ENCODE measurements around the gene ULBP1. TPM values are rescaled to one million over a fixed set of nuclear protein-coding genes. Genes with fewer than 3 reads are reported as not detected.
"Not testable (repeated sequence)": the region's sequence is repeated elsewhere in the genome, so short reads cannot be mapped to it uniquely, and the experiment has no call there.

Gene ULBP1
- total and polyA plus RNA-seq, 3 experiments from 2014 or later: 0.60 to 0.74 TPM; not detected in 1

DNA sequence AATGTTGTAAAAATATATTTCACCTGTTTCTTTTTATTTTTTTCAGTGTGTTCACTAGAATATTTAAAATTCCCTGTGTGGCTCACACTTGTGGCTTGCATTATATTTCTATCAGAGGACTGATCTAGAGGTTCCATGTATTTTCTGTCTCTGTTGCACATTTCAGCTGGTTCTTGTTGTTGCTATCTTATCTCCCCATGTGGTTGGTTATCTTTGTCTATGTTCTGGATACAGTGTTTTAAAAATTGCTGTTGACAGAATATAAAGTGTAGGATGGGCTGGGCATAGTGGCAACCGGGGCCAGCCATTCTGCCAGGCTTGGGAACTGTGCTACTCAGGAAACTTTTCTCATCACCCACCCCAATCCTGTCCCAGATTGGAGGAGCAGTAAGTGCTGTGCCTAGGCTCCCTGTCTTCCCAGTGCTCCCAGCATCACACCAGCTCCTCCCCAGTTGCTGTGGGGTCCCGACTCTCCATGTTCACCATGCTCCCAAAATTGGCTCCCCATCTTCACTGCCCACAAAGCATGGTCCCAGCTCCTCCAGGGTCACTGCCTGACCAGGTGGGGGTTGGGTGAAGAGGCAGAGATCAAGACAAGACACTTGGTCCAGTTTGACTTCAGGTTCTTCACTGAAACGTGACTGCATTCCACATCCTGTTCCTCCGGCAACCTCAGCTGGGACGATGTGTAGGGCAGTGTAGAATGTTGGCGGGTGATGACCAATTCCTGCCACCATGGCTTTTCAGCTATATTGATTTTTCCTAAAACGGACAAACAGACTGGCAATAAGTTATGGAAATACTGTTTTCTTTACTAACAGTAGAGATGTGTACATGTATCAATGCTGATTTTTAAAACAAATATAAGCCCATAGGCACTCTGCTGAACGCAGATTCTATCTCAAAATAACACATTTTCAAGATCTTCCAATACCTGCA is 49.4 kb downstream of the ULBP1 start:
- not testable (repeated sequence) for H3K27ac ChIP-seq (ENCODE audit: low read depth, low read length); H3K4me1 ChIP-seq (ENCODE audit: insufficient read depth, low read length); H3K4me3 ChIP-seq (ENCODE audit: low read length); H3K27ac Mint-ChIP-seq; H3K4me3 Mint-ChIP-seq; H3K9me3 ChIP-seq (ENCODE audit: low read length); H3K36me3 Mint-ChIP-seq; H3K36me3 ChIP-seq (ENCODE audit: insufficient read depth, low read length); DNase-seq; H3K9me3 Mint-ChIP-seq
- H3K4me1 Mint-ChIP-seq: peaks cover 9 to 20% (median 20%) of the 10 kb centered on the region in 3 donors
- H3K27me3 ChIP-seq (ENCODE audit: insufficient read depth, low read length, poor library complexity, severe bottlenecking): peaks cover 28% of the 10 kb centered on the region
- ChIA-PET POLR2A (interaction anchor here (0.5 kb wide), 1 partner anchor 169 kb away, joined by 4 read pairs; no protein-coding TSS in a partner anchor), CTCF (interaction anchor here (0.6 kb wide), 1 partner anchor 78 kb away, joined by 5 read pairs; no protein-coding TSS in a partner anchor)
- H3K27me3 Mint-ChIP-seq: peaks cover 47 to 85% of the 10 kb centered on the region in 2 donors

DNA sequence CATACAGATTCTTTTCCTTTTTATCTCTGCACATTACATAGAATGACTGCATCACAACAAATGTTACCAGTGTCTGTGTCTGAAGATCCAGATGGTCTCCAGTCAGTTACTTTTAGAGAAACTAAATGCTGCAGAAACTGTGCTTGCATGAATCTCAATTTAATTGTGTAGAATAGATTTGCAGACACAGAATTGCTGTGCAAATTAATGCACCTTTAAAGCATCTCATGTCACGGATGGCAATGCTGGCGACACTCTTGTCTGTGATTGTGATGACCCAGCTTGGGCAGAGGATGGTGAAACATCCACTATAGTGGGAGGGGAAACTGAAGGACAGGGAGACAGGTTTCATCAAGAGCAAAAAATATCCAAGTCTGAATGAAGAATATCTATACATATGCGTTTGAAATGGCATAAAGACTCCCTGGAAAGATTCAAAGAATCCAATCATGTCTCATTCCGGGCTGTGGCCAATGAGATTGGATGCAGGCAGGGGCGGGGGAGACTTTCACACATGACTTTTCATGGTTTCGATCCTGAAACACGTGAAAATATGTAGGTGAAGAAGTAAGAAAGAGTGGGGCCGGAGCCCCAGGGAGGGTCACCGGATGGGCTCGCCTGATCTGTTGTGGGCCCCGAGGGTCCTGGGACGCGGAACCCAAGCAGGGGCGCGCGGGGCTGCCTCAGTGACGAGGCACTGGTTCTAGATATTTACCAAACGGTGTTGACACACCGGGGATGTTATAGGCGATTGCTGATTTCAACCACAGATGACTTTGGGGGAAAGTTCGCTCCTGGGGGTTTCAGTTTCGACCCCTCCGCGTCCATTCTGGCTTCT is 50.3 kb downstream of the ULBP1 start:
- peaks cover 43 to 85% of the 10 kb centered on the region in 2 donors for H3K27me3 Mint-ChIP-seq
- CTCF ChIA-PET; H3K4me1 ChIP-seq (ENCODE audit: insufficient read depth, low read length); H3K9me3 ChIP-seq (ENCODE audit: low read length); H3K9me3 Mint-ChIP-seq; DNase-seq; H3K36me3 ChIP-seq (ENCODE audit: insufficient read depth, low read length); H3K4me3 ChIP-seq (ENCODE audit: low read length); H3K36me3 Mint-ChIP-seq; POLR2A ChIA-PET; H3K27ac ChIP-seq (ENCODE audit: low read depth, low read length): not testable (repeated sequence)
- H3K27me3 ChIP-seq (ENCODE audit: insufficient read depth, low read length, poor library complexity, severe bottlenecking): peaks cover 28% of the 10 kb centered on the region
- peaks cover 9 to 20% (median 20%) of the 10 kb centered on the region in 3 donors for H3K4me1 Mint-ChIP-seq
- peak overlapping the region in 2 of 8 donors; percentile 41 to 48 for H3K27ac Mint-ChIP-seq
- H3K4me3 Mint-ChIP-seq: peak overlapping the region in 6 of 7 donors; percentile 40 to 84 (median 55)

DNA sequence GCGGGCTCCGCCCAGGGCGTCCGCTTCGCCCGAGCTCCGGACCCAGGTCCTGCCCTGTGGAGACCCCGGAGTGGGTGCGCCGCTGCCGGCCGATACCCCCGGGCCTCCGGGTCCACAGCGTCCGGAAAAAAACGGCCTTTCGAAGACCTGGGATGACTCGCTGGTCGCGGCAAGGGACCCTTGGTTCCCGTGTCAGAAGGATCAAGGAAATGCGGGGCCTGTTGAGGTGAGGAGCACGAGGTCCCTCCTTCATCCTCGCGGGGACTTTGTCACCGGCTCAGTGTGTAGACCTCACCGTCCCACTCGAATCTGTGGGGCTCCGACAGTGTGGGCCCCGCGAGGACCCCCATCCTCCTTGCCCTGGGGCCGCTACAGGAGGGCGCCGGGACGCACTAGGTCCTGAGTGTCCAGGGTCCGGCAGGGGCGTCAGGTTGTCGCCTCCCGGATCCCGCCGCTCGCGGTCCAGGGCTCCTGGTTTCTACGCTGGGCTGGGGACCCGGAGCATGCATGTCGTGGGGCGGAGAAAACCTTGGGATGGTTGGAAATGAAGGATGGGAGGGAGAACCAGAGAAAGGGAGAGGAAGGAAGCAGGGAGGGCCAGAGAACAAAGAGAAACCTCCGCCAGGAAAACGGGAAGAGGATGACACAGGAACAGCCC is 51.0 kb downstream of the ULBP1 start:
- CTCF ChIA-PET; H3K27ac ChIP-seq (ENCODE audit: low read depth, low read length); H3K36me3 ChIP-seq (ENCODE audit: insufficient read depth, low read length); DNase-seq; H3K9me3 Mint-ChIP-seq; H3K4me1 ChIP-seq (ENCODE audit: insufficient read depth, low read length); H3K36me3 Mint-ChIP-seq; POLR2A ChIA-PET; H3K27ac Mint-ChIP-seq; H3K4me3 ChIP-seq (ENCODE audit: low read length); H3K9me3 ChIP-seq (ENCODE audit: low read length): not testable (repeated sequence)
- Mint-ChIP-seq H3K27me3 (peaks cover 45 to 84% of the 10 kb centered on the region in 2 donors), H3K4me1 (peaks cover 9 to 20% (median 20%) of the 10 kb centered on the region in 3 donors), H3K4me3 (peak overlapping the region in 2 of 7 donors; percentile 35 to 43)
- peaks cover 28% of the 10 kb centered on the region for H3K27me3 ChIP-seq (ENCODE audit: insufficient read depth, low read length, poor library complexity, severe bottlenecking)

DNA sequence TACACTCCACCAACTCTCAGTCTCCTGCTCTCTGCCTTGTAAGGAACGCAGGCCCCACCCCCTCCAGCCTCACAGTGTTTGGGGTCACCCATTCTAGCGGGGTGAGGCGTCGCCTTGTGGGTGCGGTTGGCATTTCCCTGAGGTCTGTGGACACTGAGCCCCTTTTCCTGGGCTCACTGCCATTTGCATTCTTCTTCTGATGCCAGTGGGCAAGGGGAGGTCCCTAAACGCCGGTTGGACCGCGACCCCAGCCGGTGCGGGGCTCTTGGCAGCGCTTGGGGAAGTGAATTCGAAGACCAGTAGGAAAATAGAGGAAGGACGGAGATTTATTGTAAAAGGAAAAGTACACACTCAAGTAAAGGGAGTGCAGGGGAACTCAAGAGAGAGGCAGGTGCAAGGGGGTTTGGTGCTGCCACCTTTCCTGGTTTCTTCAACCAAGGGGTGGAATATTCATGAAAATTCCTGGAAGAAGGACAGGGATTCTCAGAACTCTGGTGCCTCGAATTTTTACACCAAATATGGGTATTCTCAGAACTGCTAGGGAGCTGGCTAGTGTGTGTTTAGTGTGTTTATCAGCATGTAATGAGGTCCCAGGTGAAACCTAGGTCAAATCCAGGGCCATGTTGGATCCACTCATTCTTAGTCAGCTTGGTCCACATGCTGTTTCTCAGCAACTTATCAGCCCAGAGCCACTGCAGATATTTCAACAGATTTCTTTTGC is 51.7 kb downstream of the ULBP1 start:
- H3K27ac ChIP-seq (ENCODE audit: low read depth, low read length); H3K36me3 ChIP-seq (ENCODE audit: insufficient read depth, low read length); POLR2A ChIA-PET; H3K9me3 ChIP-seq (ENCODE audit: low read length); H3K9me3 Mint-ChIP-seq; H3K4me3 ChIP-seq (ENCODE audit: low read length); H3K36me3 Mint-ChIP-seq; H3K4me1 ChIP-seq (ENCODE audit: insufficient read depth, low read length); CTCF ChIA-PET: not testable (repeated sequence)
- Mint-ChIP-seq H3K4me3 (peak overlapping the region in 2 of 7 donors; percentile 35 to 43), H3K27ac (peak overlapping the region in 2 of 8 donors; percentile 32 to 81), H3K27me3 (peaks cover 48 to 79% of the 10 kb centered on the region in 2 donors), H3K4me1 (peaks cover 9 to 20% (median 20%) of the 10 kb centered on the region in 3 donors)
- peaks cover 28% of the 10 kb centered on the region for H3K27me3 ChIP-seq (ENCODE audit: insufficient read depth, low read length, poor library complexity, severe bottlenecking)
- DNase-seq: peak in 1 of 5 donors; percentile 31

DNA sequence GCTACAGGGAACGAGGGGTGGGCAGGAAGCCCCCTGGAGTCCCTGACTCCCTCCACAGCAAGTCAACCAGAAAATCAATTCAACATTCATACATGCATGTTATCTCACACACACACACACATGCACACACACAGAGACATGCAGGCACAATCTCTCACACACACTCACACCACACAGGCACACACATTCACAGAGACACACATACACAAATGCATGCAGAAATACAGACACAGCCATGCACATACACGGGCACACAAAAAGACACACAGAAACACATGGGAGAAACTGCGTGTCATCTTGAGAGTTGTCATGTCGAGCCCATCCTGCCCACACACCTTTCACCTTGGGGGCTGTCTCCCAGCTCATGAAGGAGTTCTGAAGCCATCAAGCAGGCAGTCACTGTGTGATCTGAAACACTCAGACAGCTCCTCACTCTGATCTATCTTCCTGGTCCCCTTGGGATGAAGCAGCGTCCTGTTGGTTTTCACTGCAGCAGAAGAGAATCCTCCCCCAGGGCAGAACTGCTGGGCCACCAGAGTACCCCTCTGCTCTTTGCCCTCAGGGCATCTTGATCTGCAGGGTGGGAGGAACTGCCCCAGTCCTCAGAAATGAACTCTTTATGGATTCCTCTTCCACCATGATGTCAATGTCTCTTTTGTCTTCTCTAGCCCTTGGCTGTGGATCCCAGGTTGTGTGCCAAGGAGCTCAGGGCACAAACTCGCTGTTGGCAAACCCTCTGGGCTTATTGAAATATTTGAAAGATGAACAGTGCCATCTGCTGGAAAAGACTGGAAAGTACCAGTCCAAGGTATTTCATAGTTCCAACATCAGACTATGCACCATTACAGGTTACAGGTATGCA is 52.8 kb downstream of the ULBP1 start:
- POLR2A ChIA-PET: no interaction called here
- H3K27ac Mint-ChIP-seq: peak overlapping the region in 2 of 8 donors; percentile 7 to 26
- H3K36me3 Mint-ChIP-seq: no peaks in the 10 kb centered on the region
- Histone ChIP-seq H3K4me1 (ENCODE audit: insufficient read depth, low read length) (no peaks in the 10 kb centered on the region), H3K4me3 (ENCODE audit: low read length) (no peak overlapping the region), H3K27me3 (ENCODE audit: insufficient read depth, low read length, poor library complexity, severe bottlenecking) (peaks cover 28% of the 10 kb centered on the region), H3K27ac (ENCODE audit: low read depth, low read length) (no peak overlapping the region), H3K9me3 (ENCODE audit: low read length) (no peaks in the 10 kb centered on the region), H3K36me3 (ENCODE audit: insufficient read depth, low read length) (no peaks in the 10 kb centered on the region)
- no peak overlapping the region for H3K4me3 Mint-ChIP-seq
- peaks cover 46 to 77% of the 10 kb centered on the region in 2 donors for H3K27me3 Mint-ChIP-seq
- peak; percentile 37 to 68 (median 67) for DNase-seq
- peaks cover 9 to 20% (median 20%) of the 10 kb centered on the region in 3 donors for H3K4me1 Mint-ChIP-seq
- H3K9me3 Mint-ChIP-seq: no peaks in the 10 kb centered on the region
- CTCF ChIA-PET: interaction anchor here (0.6 to 1.8 kb wide), 24 partner anchors 8 to 992 kb away, joined by 3 to 7 read pairs (median 3); partner anchors contain the start of gene RAET1L

DNA sequence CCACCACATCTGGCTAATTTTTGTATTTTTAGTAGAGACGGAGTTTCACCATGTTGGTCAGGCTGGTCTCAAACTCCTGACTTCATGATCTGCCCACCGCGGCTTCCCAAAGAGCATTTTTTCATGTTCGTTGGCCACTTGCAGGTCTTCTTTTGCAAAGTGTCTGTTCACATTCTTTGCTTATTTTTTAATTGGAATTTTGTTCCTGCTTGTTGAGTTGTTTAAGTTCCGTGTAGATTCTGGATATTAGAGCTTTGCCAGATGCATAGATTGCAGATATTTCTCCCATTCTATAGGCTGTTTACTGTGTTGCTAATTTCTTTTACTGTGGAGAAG is 53.4 kb downstream of the ULBP1 start:
- H3K9me3 Mint-ChIP-seq; DNase-seq; H3K4me3 ChIP-seq (ENCODE audit: low read length); H3K36me3 Mint-ChIP-seq; H3K36me3 ChIP-seq (ENCODE audit: insufficient read depth, low read length); H3K27ac Mint-ChIP-seq; H3K4me1 ChIP-seq (ENCODE audit: insufficient read depth, low read length); H3K27ac ChIP-seq (ENCODE audit: low read depth, low read length); H3K4me3 Mint-ChIP-seq; H3K9me3 ChIP-seq (ENCODE audit: low read length): not testable (repeated sequence)
- Mint-ChIP-seq H3K4me1 (peaks cover 9 to 20% (median 20%) of the 10 kb centered on the region in 3 donors), H3K27me3 (peaks cover 46 to 71% of the 10 kb centered on the region in 2 donors)
- H3K27me3 ChIP-seq (ENCODE audit: insufficient read depth, low read length, poor library complexity, severe bottlenecking): peaks cover 28% of the 10 kb centered on the region
- POLR2A ChIA-PET: interaction anchor here (0.6 kb wide), 1 partner anchor 34 kb away, joined by 3 read pairs; no protein-coding TSS in a partner anchor
- CTCF ChIA-PET: interaction anchor here (0.7 to 1.8 kb wide), 17 partner anchors 8 to 993 kb away, joined by 3 to 7 read pairs (median 3); partner anchors contain the start of gene RAET1L
